ENCODE data around the gene CDX1. TPM values are rescaled to one million over a fixed set of nuclear protein-coding genes. Genes with fewer than 3 reads are reported as not detected.

Gene CDX1
- total RNA-seq, 1 experiment from 2014 or later: not detected

DNA sequence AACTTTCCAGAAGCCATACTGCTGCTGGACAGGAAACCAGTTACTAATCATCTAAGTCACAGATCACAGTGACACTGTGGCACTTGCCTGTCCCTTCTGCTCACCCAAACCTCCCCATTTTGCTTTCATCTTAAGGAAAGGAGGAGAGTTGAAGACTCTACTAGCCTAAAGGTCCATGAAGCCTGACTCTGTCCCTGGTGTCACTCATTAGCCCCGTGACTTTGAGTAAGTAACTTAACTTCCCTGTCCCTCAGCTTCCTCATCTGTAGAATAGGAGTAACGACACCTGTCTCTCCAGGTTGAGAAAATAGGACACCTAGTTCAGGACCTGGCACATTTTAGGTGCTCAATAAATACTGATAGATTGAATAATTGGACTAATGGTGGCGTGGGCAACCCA is 22.7 kb downstream of the CDX1 start:
- Histone ChIP-seq H3K9me3 (ENCODE audit: low read length) (no peaks in the 10 kb centered on the region), H4K20me1 (ENCODE audit: low read length) (no peaks in the 10 kb centered on the region), H3K9me2 (replicated peaks; ENCODE audit: low read length) (no peaks in the 10 kb centered on the region), H3K9ac (ENCODE audit: low read length) (no peak overlapping the region), H3K27me3 (ENCODE audit: low read length) (peaks cover 35% of the 10 kb centered on the region), H3K36me3 (ENCODE audit: low read depth, low read length) (no peaks in the 10 kb centered on the region), H3K4me2 (ENCODE audit: low read length) (no peak overlapping the region), H3K27ac (ENCODE audit: low read length) (no peak overlapping the region), H3K4me3 (ENCODE audit: low read length) (no peak overlapping the region), H3F3A (ENCODE audit: low read length, unreplicated experiment) (no peaks in the 10 kb centered on the region), H3K4me1 (ENCODE audit: insufficient read depth, low read length) (no peaks in the 10 kb centered on the region), H2AFZ (ENCODE audit: low read length) (no peak overlapping the region), H3K79me2 (ENCODE audit: low read length) (no peaks in the 10 kb centered on the region)
- ChIA-PET POLR2A (ENCODE audit: unreplicated experiment) (no interaction called here), CTCF (interaction anchor here (0.6 kb wide), 1 partner anchor 27 kb away, joined by 3 read pairs; no protein-coding TSS in a partner anchor)
- ATAC-seq (no peak), DNase-seq (no peak)
- TF ChIP-seq, protein P1, sequence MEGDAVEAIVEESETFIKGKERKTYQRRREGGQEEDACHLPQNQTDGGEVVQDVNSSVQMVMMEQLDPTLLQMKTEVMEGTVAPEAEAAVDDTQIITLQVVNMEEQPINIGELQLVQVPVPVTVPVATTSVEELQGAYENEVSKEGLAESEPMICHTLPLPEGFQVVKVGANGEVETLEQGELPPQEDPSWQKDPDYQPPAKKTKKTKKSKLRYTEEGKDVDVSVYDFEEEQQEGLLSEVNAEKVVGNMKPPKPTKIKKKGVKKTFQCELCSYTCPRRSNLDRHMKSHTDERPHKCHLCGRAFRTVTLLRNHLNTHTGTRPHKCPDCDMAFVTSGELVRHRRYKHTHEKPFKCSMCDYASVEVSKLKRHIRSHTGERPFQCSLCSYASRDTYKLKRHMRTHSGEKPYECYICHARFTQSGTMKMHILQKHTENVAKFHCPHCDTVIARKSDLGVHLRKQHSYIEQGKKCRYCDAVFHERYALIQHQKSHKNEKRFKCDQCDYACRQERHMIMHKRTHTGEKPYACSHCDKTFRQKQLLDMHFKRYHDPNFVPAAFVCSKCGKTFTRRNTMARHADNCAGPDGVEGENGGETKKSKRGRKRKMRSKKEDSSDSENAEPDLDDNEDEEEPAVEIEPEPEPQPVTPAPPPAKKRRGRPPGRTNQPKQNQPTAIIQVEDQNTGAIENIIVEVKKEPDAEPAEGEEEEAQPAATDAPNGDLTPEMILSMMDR (conservative IDR thresholded peaks at IDR 0.05; ENCODE audit: low read depth, low read length): no peak
- TF ChIP-seq EZH2phosphoT487 (IDR thresholded peaks at IDR 0.05; ENCODE audit: borderline replicate concordance, low read length): no peak
- no peak for TF ChIP-seq EZH2 (IDR thresholded peaks at IDR 0.05; ENCODE audit: low read length, unreplicated experiment)
- intact Hi-C loops (cut with micrococcal nuclease): no loop called here
- BruUV-seq (replicated peaks): no TSS peak

DNA sequence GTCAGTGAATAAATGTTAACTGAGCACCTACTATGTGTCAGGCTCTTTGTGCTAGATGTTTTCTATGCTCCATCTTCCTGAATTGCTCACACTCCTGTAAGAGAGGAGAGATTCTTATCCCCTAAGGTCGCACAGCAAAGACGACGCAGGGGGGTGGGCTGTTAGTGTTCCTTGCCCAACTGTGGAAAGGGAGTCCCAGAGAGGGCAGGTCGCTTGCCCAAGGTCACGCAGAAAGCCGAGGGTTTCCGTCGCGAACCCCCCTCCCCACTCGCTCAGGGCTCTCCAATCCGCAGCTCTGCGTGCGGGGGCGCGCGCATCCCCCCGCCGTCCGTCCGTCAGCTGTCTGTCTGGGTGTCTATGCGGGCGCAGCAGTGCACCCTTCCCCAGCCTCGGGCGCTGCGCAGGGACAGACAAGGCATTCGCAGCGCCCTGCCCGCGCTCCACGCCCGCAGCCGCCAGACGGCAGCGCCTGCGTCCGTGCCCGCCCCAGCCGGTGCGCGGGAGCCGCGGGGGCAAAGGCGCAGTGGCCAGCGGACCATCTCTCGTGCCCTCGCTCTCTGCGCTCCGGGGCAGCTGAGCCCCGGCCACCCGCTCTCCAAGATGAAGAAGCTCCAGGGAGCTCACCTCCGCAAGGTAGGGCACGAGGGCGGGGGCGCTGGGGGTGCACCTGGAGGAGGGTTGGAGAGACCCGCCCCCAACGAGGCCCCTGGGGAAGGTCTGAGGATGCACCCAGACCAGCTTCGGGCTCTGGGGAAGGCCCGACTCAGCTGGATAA is 23.3 kb downstream of the CDX1 start, which contains the start of gene SLC6A7:
Gene SLC6A7 (plus strand): TSS at position 335 of the 775 bp plus-strand sequence. CDS start 266 bp downstream, at position 601.
- no TSS peak for BruUV-seq (replicated peaks)
- H3K9me3 ChIP-seq (ENCODE audit: low read length): no peaks in the 10 kb centered on the region
- no peak for TF ChIP-seq EZH2 (IDR thresholded peaks at IDR 0.05; ENCODE audit: low read length, unreplicated experiment)
- TF ChIP-seq EZH2phosphoT487 (IDR thresholded peaks at IDR 0.05; ENCODE audit: borderline replicate concordance, low read length): no peak
- TF ChIP-seq, protein P1 (conservative IDR thresholded peaks at IDR 0.05; ENCODE audit: low read depth, low read length): no peak

DNA sequence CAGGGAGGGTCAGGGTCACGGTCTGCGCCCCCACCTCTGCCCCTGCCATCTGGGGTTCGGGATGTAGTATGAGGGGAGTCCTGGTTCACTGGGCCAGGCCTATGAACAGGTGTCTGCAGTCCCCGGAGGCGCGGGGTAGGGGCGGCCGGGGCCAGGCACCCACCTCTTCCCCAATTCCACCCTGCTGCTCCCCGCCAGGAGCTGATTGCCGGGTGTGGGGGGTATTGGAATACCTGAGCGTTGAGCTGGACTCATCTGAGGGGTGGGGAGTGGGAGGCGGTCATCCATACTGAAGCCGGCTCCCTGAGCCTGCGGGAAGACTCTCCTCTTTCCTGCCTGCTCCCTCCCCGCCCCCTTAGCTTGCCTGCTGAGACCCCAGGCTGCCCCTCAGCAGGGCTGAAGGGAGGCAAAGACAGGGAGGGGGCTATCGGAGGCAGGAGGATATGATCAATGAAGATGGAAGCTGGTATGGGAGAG is 24.0 kb downstream of the CDX1 start:
- CTCF ChIA-PET: no interaction called here

More for the DNA sequence above, 23.3 kb downstream of the CDX1 start, which contains the start of gene SLC6A7:
- no peak for DNase-seq
- intact Hi-C loops (cut with micrococcal nuclease): no loop called here
- CTCF ChIA-PET: no interaction called here
- peaks cover 35% of the 10 kb centered on the region for H3K27me3 ChIP-seq (ENCODE audit: low read length)
- H3K27ac ChIP-seq (ENCODE audit: low read length): no peak within 1 kb of the TSS
- H3K79me2 ChIP-seq (ENCODE audit: low read length): no peaks in the 10 kb centered on the region
- no peaks in the 10 kb centered on the region for H3K36me3 ChIP-seq (ENCODE audit: low read depth, low read length)
- H4K20me1 ChIP-seq (ENCODE audit: low read length): no peaks in the 10 kb centered on the region
- no peak within 1 kb of the TSS for H3K9ac ChIP-seq (ENCODE audit: low read length)
- H3K4me2 ChIP-seq (ENCODE audit: low read length): no peak within 1 kb of the TSS
- POLR2A ChIA-PET (ENCODE audit: unreplicated experiment): no interaction called here
- H2AFZ ChIP-seq (ENCODE audit: low read length): no peak within 1 kb of the TSS
- no peaks in the 10 kb centered on the region for H3K9me2 ChIP-seq (replicated peaks; ENCODE audit: low read length)
- no peaks in the 10 kb centered on the region for H3F3A ChIP-seq (ENCODE audit: low read length, unreplicated experiment)
- no peak for ATAC-seq
- no peak within 1 kb of the TSS for H3K4me3 ChIP-seq (ENCODE audit: low read length)
- H3K4me1 ChIP-seq (ENCODE audit: insufficient read depth, low read length): no peaks in the 10 kb centered on the region

More for the DNA sequence above, 24.0 kb downstream of the CDX1 start:
- Histone ChIP-seq H3K9me2 (replicated peaks; ENCODE audit: low read length) (no peaks in the 10 kb centered on the region), H3K4me3 (ENCODE audit: low read length) (no peak overlapping the region), H3F3A (ENCODE audit: low read length, unreplicated experiment) (no peaks in the 10 kb centered on the region), H3K4me1 (ENCODE audit: insufficient read depth, low read length) (no peaks in the 10 kb centered on the region), H3K27ac (ENCODE audit: low read length) (no peak overlapping the region), H3K36me3 (ENCODE audit: low read depth, low read length) (no peaks in the 10 kb centered on the region), H3K9ac (ENCODE audit: low read length) (no peak overlapping the region), H3K4me2 (ENCODE audit: low read length) (no peak overlapping the region), H3K9me3 (ENCODE audit: low read length) (no peaks in the 10 kb centered on the region), H2AFZ (ENCODE audit: low read length) (no peak overlapping the region), H3K79me2 (ENCODE audit: low read length) (no peaks in the 10 kb centered on the region), H4K20me1 (ENCODE audit: low read length) (no peaks in the 10 kb centered on the region), H3K27me3 (ENCODE audit: low read length) (peaks cover 35% of the 10 kb centered on the region)
- POLR2A ChIA-PET (ENCODE audit: unreplicated experiment): no interaction called here
- TF ChIP-seq EZH2 (IDR thresholded peaks at IDR 0.05; ENCODE audit: low read length, unreplicated experiment): no peak
- no peak for ATAC-seq
- no peak for DNase-seq
- intact Hi-C loops (cut with micrococcal nuclease): no loop called here
- no TSS peak for BruUV-seq (replicated peaks)
